ENCODE results near the gene FCHSD1.

DNA sequence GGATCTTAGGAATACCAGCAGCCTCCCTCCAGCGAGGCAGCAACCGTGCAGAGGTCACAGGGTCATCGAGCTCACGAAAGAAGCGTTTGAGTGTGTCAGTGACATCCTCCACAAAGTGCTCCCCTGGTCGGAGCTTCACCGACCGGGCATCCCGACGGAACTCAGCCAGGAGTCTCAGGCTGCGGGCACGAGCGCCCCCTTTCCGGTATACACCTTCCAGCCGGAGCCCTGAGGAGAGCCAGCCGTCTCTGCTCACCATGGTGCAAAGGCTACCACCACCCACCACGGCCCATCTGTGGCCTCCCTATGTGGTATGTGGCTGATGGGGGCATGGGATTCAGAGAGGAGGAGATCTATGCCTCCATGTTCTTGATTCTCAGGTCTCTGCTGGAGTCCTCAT is 10.8 kb upstream of the FCHSD1 start:
- no peak for TF ChIP-seq EZH2 (IDR thresholded peaks at IDR 0.05; ENCODE audit: borderline replicate concordance, low read depth, low read length, severe bottlenecking)
- no peak for TF ChIP-seq POLR2A (IDR thresholded peaks at IDR 0.05; ENCODE audit: low read depth, low read length)
- TF ChIP-seq, protein P1, sequence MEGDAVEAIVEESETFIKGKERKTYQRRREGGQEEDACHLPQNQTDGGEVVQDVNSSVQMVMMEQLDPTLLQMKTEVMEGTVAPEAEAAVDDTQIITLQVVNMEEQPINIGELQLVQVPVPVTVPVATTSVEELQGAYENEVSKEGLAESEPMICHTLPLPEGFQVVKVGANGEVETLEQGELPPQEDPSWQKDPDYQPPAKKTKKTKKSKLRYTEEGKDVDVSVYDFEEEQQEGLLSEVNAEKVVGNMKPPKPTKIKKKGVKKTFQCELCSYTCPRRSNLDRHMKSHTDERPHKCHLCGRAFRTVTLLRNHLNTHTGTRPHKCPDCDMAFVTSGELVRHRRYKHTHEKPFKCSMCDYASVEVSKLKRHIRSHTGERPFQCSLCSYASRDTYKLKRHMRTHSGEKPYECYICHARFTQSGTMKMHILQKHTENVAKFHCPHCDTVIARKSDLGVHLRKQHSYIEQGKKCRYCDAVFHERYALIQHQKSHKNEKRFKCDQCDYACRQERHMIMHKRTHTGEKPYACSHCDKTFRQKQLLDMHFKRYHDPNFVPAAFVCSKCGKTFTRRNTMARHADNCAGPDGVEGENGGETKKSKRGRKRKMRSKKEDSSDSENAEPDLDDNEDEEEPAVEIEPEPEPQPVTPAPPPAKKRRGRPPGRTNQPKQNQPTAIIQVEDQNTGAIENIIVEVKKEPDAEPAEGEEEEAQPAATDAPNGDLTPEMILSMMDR (IDR thresholded peaks at IDR 0.05; ENCODE audit: extremely low read depth in 1 of 2, insufficient read depth in 1 of 2, low read depth in 1 of 2, low read length in 2 of 2): no peak
- TF ChIP-seq POLR2AphosphoS5 (IDR thresholded peaks at IDR 0.05; ENCODE audit: insufficient read depth, low read depth, low read length): no peak
- TF ChIP-seq GATA2 (IDR thresholded peaks at IDR 0.05; ENCODE audit: insufficient read depth, insufficient read length, low read depth, low read length): no peak
- TF ChIP-seq JUN (IDR thresholded peaks at IDR 0.05; ENCODE audit: borderline replicate concordance, insufficient read depth, insufficient read length, low read depth): no peak
- TF ChIP-seq, protein P2, sequence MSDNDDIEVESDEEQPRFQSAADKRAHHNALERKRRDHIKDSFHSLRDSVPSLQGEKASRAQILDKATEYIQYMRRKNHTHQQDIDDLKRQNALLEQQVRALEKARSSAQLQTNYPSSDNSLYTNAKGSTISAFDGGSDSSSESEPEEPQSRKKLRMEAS (IDR thresholded peaks at IDR 0.05; ENCODE audit: insufficient read depth, insufficient read length): no peak

Measured in endothelial cell of umbilical vein (primary cell).